Endothelial cell of umbilical vein (primary cell): ENCODE data around the gene NSDHL. TPM values are rescaled to one million over a fixed set of nuclear protein-coding genes. Genes with fewer than 3 reads are reported as not detected.
A peak's percentile ranks its signal among the peaks of the same experiment; 100 is the strongest.

Experiments used
- BruUV-seq: library from RNA; stranded (reverse); fragments of 400-500 nt; replicated peaks from 2 replicates; lab custom pipeline; 2021; lab: Mats Ljungman, UMichigan
- CTCF ChIA-PET: fragments of 300-600, 350-600 bp; sonication (Branson Sonifier 250); formaldehyde crosslinking; loops from one replicate; lab custom pipeline; 2021; ENCODE audit warnings: antibody characterized with exemption, inconsistent platforms; lab: Charles Lee
- POLR2A ChIA-PET: fragments of 300-600, 350-600 bp; sonication (Branson Sonifier 250); formaldehyde crosslinking; loops from one replicate; lab custom pipeline; 2021; ENCODE audit warnings: antibody characterized with exemption, inconsistent platforms; lab: Charles Lee
- DNase-seq: peaks from one replicate; pipeline ENCODE4 v3.0.0-alpha.2; 2011; ENCODE audit warnings: low read depth, low spot score
- FAIRE-seq: peaks from 2 replicates; lab custom pipeline; 2011; peaks lifted over from hg19 to GRCh38; lab: Jason Lieb, UNC
- H2AFZ ChIP-seq: 2 replicates; pipeline ENCODE4 v1.6.0; 2012; ENCODE audit warnings: low read depth, low read length, control low read depth, inconsistent platforms
- H3K27ac ChIP-seq: 2 replicates; pipeline ENCODE4 v1.5.1; 2011; ENCODE audit warnings: low read depth, mild to moderate bottlenecking, control low read depth, low read length, moderate library complexity; ENCODE audit not compliant: insufficient read depth
- H3K27me3 ChIP-seq, 2 experiments: 2 replicates each; pipeline versions ENCODE4 v1.6.0 to v1.6.1; 2011; ENCODE audit warnings: low read length in 2 of 2, mixed read lengths in 1 of 2; ENCODE audit not compliant: control insufficient read depth in 2 of 2, insufficient read depth in 2 of 2
- H3K36me3 ChIP-seq, 2 experiments: 2 replicates in 1 of 2; 3 replicates in 1 of 2; pipeline ENCODE4 v1.5.1; 2011; ENCODE audit warnings: low read length in 2 of 2, mild to moderate bottlenecking in 1 of 2, moderate library complexity in 1 of 2; ENCODE audit not compliant: control insufficient read depth in 2 of 2, insufficient read depth in 2 of 2; ENCODE audit errors: extremely low read depth in 1 of 2
- H3K4me1 ChIP-seq: 3 replicates; pipeline ENCODE4 v1.5.1; 2011; ENCODE audit warnings: mild to moderate bottlenecking, low read length; ENCODE audit not compliant: control insufficient read depth, insufficient read depth; ENCODE audit errors: extremely low read depth
- H3K4me2 ChIP-seq: 2 replicates; pipeline ENCODE4 v1.6.1; 2011; ENCODE audit warnings: low read length, control low read depth, mixed read lengths; ENCODE audit not compliant: insufficient read depth
- H3K4me3 ChIP-seq, 3 experiments: fragments of 200-600 bp in 1 of 3; sonication (generic), shearing (Covaris generic) in 1 of 3; replicated peaks in 1 of 3; 2 replicates each; pipeline ENCODE4 v1.5.1; 2011 to 2016; ENCODE audit warnings: control low read depth in 3 of 3, low read length in 3 of 3, mild to moderate bottlenecking in 2 of 3, inconsistent platforms in 1 of 3, low read depth in 1 of 3, moderate library complexity in 1 of 3; ENCODE audit not compliant: insufficient read depth in 1 of 3
- H3K79me2 ChIP-seq: 2 replicates; pipeline ENCODE4 v1.6.0; 2012; ENCODE audit warnings: low read length, inconsistent platforms; ENCODE audit not compliant: control insufficient read depth, insufficient read depth
- H3K9ac ChIP-seq: replicated peaks from 2 replicates; pipeline ENCODE3; 2011; ENCODE audit warnings: low read length, control low read depth; ENCODE audit not compliant: insufficient read depth; ENCODE audit errors: extremely low read depth
- H3K9me1 ChIP-seq: replicated peaks from 3 replicates; pipeline ENCODE4 v1.6.0; 2011; ENCODE audit warnings: mild to moderate bottlenecking, low read length; ENCODE audit not compliant: control insufficient read depth, insufficient read depth; ENCODE audit errors: extremely low read depth
- H3K9me3 ChIP-seq: replicated peaks from 2 replicates; pipeline ENCODE4 v1.5.1; 2012; ENCODE audit warnings: low read length, inconsistent platforms; ENCODE audit not compliant: control insufficient read depth, insufficient read depth
- H4K20me1 ChIP-seq: replicated peaks from 2 replicates; pipeline ENCODE3; 2011; ENCODE audit warnings: mild to moderate bottlenecking, low read length; ENCODE audit not compliant: control insufficient read depth, insufficient read depth; ENCODE audit errors: extremely low read depth
- EZH2 ChIP-seq: IDR thresholded peaks from 2 replicates; pipeline ENCODE4 v1.6.1; 2012; ENCODE audit warnings: borderline replicate concordance, low read depth, mild to moderate bottlenecking, moderate library complexity, low read length, inconsistent platforms; ENCODE audit not compliant: severe bottlenecking
- FOS ChIP-seq: IDR thresholded peaks from 2 replicates; pipeline ENCODE4 v1.6.1; 2011; ENCODE audit warnings: mild to moderate bottlenecking, low read length, moderate library complexity, borderline replicate concordance; ENCODE audit not compliant: insufficient read depth
- GATA2 ChIP-seq: IDR thresholded peaks from 2 replicates; pipeline ENCODE4 v1.7.0; 2011; ENCODE audit warnings: low read depth, mild to moderate bottlenecking, moderate library complexity, mixed read lengths, low read length; ENCODE audit not compliant: insufficient read length, insufficient read depth
- JUN ChIP-seq: IDR thresholded peaks from 2 replicates; pipeline ENCODE4 v1.6.1; 2011; ENCODE audit warnings: borderline replicate concordance, low read depth; ENCODE audit not compliant: insufficient read length, insufficient read depth
- MYC ChIP-seq: IDR thresholded peaks from one replicate; pipeline ENCODE4 v1.6.1; 2011; ENCODE audit warnings: mild to moderate bottlenecking, low read depth, low read length
- POLR2A ChIP-seq: IDR thresholded peaks from 2 replicates; pipeline ENCODE4 v1.6.1; 2012; ENCODE audit warnings: low read depth, mild to moderate bottlenecking, control low read depth, low read length
- POLR2AphosphoS5 ChIP-seq: IDR thresholded peaks from 2 replicates; pipeline ENCODE4 v1.6.1; 2012; ENCODE audit warnings: low read depth, mild to moderate bottlenecking, control low read depth, low read length, moderate library complexity; ENCODE audit not compliant: insufficient read depth
- dilution Hi-C: fragments of 300-500 bp; cut with MboI; formaldehyde crosslinking; loops from one replicate; pipeline ENCODE4 v1.15.0; 2019; ENCODE audit warnings: low sequenced_read_pairs; ENCODE audit not compliant: extremely low pct_ligation_motif_present
- intact Hi-C: fragments of 100-400 bp; cut with micrococcal nuclease; formaldehyde crosslinking; loops from one replicate; pipeline ENCODE4 v1.10.0; 2022
- polyA plus RNA-seq, 4 experiments: library from polyadenylated mRNA; depleted of rRNA in 3 of 4; stranded (reverse) in 3 of 4; unstranded in 1 of 4; fragments of >200 nt; gene quantifications; 2 replicates each; pipeline versions ENCODE4 v1.2.1 to v1.2.3, GENCODE V29; 2011 to 2012; ENCODE audit warnings: missing spikeins in 1 of 4
- total RNA-seq: library from RNA; stranded (reverse); gene quantifications from 2 replicates; pipeline ENCODE4 v1.2.3, GENCODE V29; 2021
- TF ChIP-seq, protein P1 (sequence below), 2 donors: IDR thresholded peaks; 1 replicate in 1 of 2; 2 replicates in 1 of 2; pipeline ENCODE4 v1.5.1; 2011; ENCODE audit warnings: low read length in 2 of 2, mild to moderate bottlenecking in 2 of 2, moderate library complexity in 2 of 2, control low read depth in 1 of 2, inconsistent platforms in 1 of 2, low read depth in 1 of 2; ENCODE audit not compliant: insufficient read depth in 1 of 2; ENCODE audit errors: extremely low read depth in 1 of 2
- TF ChIP-seq, protein P2 (sequence below): IDR thresholded peaks from 2 replicates; pipeline ENCODE4 v1.6.1; 2011; ENCODE audit not compliant: insufficient read depth, insufficient read length

Gene NSDHL
- total and polyA plus RNA-seq, 2 donors (not counting 3 experiments of a cell fraction or from before 2014, with no cell fraction given): 40.0 to 43.7 TPM

DNA sequence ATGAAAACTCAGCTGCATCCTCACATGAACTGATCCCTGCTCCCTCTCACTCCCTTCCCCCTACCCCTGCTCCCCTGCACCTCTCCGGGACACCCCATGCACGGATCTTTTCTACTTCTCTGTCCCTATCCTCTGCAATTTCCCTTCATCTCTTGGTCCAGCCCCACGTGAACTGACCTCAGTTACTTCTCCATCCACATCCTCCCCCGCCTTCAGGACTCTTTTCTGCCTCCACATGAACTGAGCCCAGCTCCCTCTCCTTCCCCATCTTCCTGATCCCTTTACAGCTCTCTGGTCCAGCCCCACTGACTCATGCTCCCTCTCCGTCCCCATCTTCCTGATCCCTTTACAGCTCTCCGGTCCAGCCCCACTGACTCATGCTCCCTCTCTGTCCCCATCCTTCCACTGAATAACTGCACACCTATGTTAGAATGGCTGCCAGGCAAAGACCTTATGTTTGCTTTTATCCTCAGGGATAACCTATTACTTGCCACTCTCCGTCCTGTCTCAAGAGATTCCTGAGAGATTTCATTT lies 6.0 kb upstream of the NSDHL start:
- H3K27ac ChIP-seq: no peak overlapping the region
- H3K4me1 ChIP-seq: peaks cover 6% of the 10 kb centered on the region
- H3K4me3 ChIP-seq: no peak overlapping the region
- H2AFZ ChIP-seq: no peak overlapping the region
- no peaks in the 10 kb centered on the region for H3K9me3 ChIP-seq
- TF ChIP-seq FOS (no peak), MYC (no peak), JUN (no peak), EZH2 (no peak), POLR2A (no peak), GATA2 (no peak), POLR2AphosphoS5 (no peak)
- TF ChIP-seq, protein P1, sequence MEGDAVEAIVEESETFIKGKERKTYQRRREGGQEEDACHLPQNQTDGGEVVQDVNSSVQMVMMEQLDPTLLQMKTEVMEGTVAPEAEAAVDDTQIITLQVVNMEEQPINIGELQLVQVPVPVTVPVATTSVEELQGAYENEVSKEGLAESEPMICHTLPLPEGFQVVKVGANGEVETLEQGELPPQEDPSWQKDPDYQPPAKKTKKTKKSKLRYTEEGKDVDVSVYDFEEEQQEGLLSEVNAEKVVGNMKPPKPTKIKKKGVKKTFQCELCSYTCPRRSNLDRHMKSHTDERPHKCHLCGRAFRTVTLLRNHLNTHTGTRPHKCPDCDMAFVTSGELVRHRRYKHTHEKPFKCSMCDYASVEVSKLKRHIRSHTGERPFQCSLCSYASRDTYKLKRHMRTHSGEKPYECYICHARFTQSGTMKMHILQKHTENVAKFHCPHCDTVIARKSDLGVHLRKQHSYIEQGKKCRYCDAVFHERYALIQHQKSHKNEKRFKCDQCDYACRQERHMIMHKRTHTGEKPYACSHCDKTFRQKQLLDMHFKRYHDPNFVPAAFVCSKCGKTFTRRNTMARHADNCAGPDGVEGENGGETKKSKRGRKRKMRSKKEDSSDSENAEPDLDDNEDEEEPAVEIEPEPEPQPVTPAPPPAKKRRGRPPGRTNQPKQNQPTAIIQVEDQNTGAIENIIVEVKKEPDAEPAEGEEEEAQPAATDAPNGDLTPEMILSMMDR (IDR thresholded peaks at IDR 0.05; ENCODE audit: extremely low read depth in 1 of 2, insufficient read depth in 1 of 2, low read depth in 1 of 2, low read length in 2 of 2): no peak
- TF ChIP-seq, protein P2, sequence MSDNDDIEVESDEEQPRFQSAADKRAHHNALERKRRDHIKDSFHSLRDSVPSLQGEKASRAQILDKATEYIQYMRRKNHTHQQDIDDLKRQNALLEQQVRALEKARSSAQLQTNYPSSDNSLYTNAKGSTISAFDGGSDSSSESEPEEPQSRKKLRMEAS: no peak
- no peak overlapping the region for H3K4me2 ChIP-seq
- H3K9me1 ChIP-seq: no peaks in the 10 kb centered on the region
- dilution Hi-C loops: no loop called here
- ChIA-PET POLR2A (no interaction called here), CTCF (no interaction called here)
- no peak overlapping the region for H3K9ac ChIP-seq
- intact Hi-C loops: no loop called here
- FAIRE-seq: peak; percentile 74
- no peaks in the 10 kb centered on the region for H3K36me3 ChIP-seq
- H3K27me3 ChIP-seq: peaks cover 1 to 3% of the 10 kb centered on the region in 2 experiments
- no peak for DNase-seq
- no peaks in the 10 kb centered on the region for H3K79me2 ChIP-seq
- H4K20me1 ChIP-seq: no peaks in the 10 kb centered on the region
- no TSS peak for BruUV-seq
